Tibial nerve (tissue), 4 donors: ENCODE measurements around the gene YPEL4. TPM values are rescaled to one million over a fixed set of nuclear protein-coding genes. Genes with fewer than 3 reads are reported as not detected.
A peak's percentile ranks its signal among the peaks of the same experiment; 100 is the strongest.

Source experiments
- DNase-seq, 2 donors: peaks; one replicate each; pipeline ENCODE4 v3.0.0-alpha.2; 2019; ENCODE audit warnings: low spot score in 2 of 2
- H3K27ac ChIP-seq, 4 donors: fragments of 200-600 bp; sonication (generic) in 3 of 4; one replicate each; pipeline ENCODE4 v1.5.1; 2017 to 2019; ENCODE audit warnings: mild to moderate bottlenecking in 1 of 4
- H3K27me3 ChIP-seq, 2 donors: fragments of 200-600 bp; sonication (generic) in 1 of 2; one replicate each; pipeline versions ENCODE4 v1.5.1 to v1.6.0; 2017 to 2019
- H3K36me3 ChIP-seq, 3 donors: fragments of 200-600 bp; sonication (generic); one replicate each; pipeline ENCODE4 v1.5.1; 2018 to 2019
- H3K4me1 ChIP-seq, 4 donors: fragments of 200-600 bp; sonication (generic) in 3 of 4; one replicate each; pipeline ENCODE4 v1.5.1; 2017 to 2019
- H3K4me3 ChIP-seq, 4 donors: fragments of 200-600 bp; sonication (generic) in 3 of 4; one replicate each; pipeline ENCODE4 v1.5.1; 2017 to 2019; ENCODE audit warnings: mild to moderate bottlenecking in 1 of 4, moderate library complexity in 1 of 4
- H3K9me3 ChIP-seq, 4 donors: fragments of 200-600 bp; sonication (generic) in 3 of 4; one replicate each; pipeline ENCODE4 v1.5.1; 2017 to 2019
- EP300 ChIP-seq, 2 donors: sonication (generic); formaldehyde crosslinking; IDR thresholded peaks; one replicate each; pipeline ENCODE4 v1.6.1; 2017; ENCODE audit warnings: antibody characterized with exemption in 2 of 2, mild to moderate bottlenecking in 1 of 2
- POLR2A ChIP-seq, 2 donors: fragments of 450-650 bp; IDR thresholded peaks; one replicate each; pipeline ENCODE4 v1.6.1; 2017; ENCODE audit warnings: antibody characterized with exemption in 2 of 2, mild to moderate bottlenecking in 2 of 2, moderate library complexity in 2 of 2
- WGBS, 2 donors: methylation state at CpG; one replicate each; pipeline ENCODE4 v1.1.5; 2018; 5-methylcytosine and 5-hydroxymethylcytosine counted together
- total RNA-seq, 4 donors: library from RNA; depleted of rRNA; stranded (reverse); fragments of >200 nt; gene quantifications; one replicate each; pipeline ENCODE4 v1.1.0, GENCODE V29; 2016
- TF ChIP-seq, protein P1 (sequence below), 5 experiments: fragments of 200-600 bp in 3 of 5; fragments of 450-650 bp in 2 of 5; sonication (generic) in 3 of 5; IDR thresholded peaks; one replicate each; pipeline ENCODE4 v1.5.1; 2016 to 2019; ENCODE audit warnings: antibody characterized with exemption in 5 of 5, mild to moderate bottlenecking in 3 of 5, moderate library complexity in 2 of 5

YPEL4 gene
- total RNA-seq, 4 donors from 2014 or later: 0.30 to 1.7 (median 0.41) TPM

DNA sequence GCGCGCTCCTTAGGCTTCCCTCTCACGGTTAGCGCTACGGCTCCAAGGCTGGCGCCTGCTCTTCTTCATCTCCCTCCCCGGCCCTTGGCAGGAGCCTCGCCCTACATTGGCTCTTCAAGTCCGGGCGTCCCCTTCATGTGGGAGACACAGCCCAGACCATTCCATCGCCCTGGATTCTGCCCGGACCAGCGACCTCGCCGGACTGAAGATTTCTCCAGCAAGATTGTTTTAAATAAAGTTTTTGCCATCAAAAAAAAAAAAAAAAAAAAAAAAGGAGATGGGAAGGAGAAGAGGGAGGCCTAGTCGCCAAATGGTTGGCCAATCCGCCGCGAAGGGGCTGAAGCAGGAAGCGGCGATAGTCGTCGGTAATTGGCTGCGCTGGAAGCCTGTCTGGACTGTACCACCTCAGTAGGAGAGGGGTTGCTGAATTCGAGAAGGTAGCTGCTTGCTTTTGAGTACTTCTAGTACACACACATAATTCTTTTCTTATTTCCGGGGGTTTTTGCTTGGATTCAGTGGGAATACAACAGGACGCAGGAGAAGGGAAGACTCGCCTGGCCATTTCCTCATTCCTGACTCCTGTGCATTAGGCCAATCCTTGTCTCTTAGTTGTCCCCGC is 17.5 kb upstream of the YPEL4 start:
- peak overlapping the region; percentile 97 to 99 (median 98) for H3K27ac ChIP-seq
- WGBS, 2 donors: 0% methylated on average over 29 of the region's 29 CpGs
- peak; percentile 91 to 92 for DNase-seq
- peaks cover 0 to 16% (median 3%) of the 10 kb centered on the region in 3 donors for H3K36me3 ChIP-seq
- no peaks in the 10 kb centered on the region for H3K27me3 ChIP-seq
- H3K9me3 ChIP-seq: no peaks in the 10 kb centered on the region
- TF ChIP-seq, protein P1, sequence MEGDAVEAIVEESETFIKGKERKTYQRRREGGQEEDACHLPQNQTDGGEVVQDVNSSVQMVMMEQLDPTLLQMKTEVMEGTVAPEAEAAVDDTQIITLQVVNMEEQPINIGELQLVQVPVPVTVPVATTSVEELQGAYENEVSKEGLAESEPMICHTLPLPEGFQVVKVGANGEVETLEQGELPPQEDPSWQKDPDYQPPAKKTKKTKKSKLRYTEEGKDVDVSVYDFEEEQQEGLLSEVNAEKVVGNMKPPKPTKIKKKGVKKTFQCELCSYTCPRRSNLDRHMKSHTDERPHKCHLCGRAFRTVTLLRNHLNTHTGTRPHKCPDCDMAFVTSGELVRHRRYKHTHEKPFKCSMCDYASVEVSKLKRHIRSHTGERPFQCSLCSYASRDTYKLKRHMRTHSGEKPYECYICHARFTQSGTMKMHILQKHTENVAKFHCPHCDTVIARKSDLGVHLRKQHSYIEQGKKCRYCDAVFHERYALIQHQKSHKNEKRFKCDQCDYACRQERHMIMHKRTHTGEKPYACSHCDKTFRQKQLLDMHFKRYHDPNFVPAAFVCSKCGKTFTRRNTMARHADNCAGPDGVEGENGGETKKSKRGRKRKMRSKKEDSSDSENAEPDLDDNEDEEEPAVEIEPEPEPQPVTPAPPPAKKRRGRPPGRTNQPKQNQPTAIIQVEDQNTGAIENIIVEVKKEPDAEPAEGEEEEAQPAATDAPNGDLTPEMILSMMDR (IDR thresholded peaks at IDR 0.05): no peak
- peak; percentile 60 to 88 for TF ChIP-seq EP300 (IDR thresholded peaks at IDR 0.05)
- TF ChIP-seq POLR2A (IDR thresholded peaks at IDR 0.05): no peak
- peaks cover 0 to 43% (median 21%) of the 10 kb centered on the region in 4 donors for H3K4me1 ChIP-seq
- H3K4me3 ChIP-seq: peak overlapping the region; percentile 57 to 89 (median 76)

DNA sequence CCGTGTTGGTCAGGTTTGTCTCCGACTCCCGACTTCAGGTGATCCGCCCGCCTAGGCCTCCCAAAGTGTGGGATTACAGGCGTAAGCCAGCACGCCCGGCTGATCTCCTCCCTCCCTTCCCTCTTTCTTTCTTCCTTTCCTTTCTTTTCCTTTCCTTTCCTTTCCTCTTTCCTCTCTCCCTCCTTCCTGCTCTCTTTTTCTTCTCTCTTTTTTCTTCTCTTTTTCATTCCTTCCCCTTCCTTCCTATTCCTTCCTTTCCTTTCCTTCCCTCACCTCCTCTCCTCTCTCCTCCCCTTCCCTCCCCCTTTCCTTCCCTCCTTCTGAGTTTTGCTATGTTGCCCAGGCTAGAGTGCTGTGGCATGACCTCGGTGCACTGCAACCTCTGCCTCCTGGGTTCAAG is 14.3 kb upstream of the YPEL4 start:
- Histone ChIP-seq H3K36me3 (peaks cover 0 to 41% (median 17%) of the 10 kb centered on the region in 3 donors), H3K27me3 (no peaks in the 10 kb centered on the region), H3K9me3 (no peaks in the 10 kb centered on the region), H3K4me3 (no peak overlapping the region), H3K4me1 (peaks cover 0 to 27% (median 4%) of the 10 kb centered on the region in 4 donors), H3K27ac (no peak overlapping the region)
- no peak for DNase-seq
- WGBS, 2 donors: 82 to 87% methylated on average over 9 of the region's 9 CpGs
- TF ChIP-seq, protein P1 (IDR thresholded peaks at IDR 0.05): no peak
- no peak for TF ChIP-seq EP300 (IDR thresholded peaks at IDR 0.05)
- no peak for TF ChIP-seq POLR2A (IDR thresholded peaks at IDR 0.05)

DNA sequence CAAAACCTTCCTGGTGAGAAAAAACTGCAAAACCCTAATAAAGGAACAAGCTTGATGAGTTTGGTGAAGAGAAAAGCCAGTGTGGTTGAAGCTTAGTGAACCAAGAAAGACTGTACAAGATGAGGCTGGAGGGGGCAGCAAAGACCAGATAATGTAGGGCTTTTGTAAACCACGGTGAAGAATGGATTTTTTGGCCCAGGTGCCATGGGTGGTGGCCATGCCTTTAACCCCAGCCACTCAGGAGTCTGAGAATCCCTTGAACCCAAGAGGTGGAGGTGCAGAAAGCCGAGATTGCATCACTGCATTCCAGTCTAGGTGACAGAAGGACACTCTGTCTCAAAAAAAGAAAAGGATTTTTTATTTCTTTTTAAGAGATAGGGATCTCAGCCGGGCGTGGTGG is 13.2 kb upstream of the YPEL4 start:
- Histone ChIP-seq H3K4me1 (peaks cover 0 to 35% (median 10%) of the 10 kb centered on the region in 4 donors), H3K9me3 (no peaks in the 10 kb centered on the region), H3K36me3 (peaks cover 0 to 41% (median 17%) of the 10 kb centered on the region in 3 donors), H3K27ac (no peak overlapping the region), H3K27me3 (no peaks in the 10 kb centered on the region), H3K4me3 (no peak overlapping the region)
- TF ChIP-seq EP300 (IDR thresholded peaks at IDR 0.05): no peak
- TF ChIP-seq, protein P1 (IDR thresholded peaks at IDR 0.05): no peak
- WGBS, 2 donors: 72% methylated on average over 4 of the region's 4 CpGs
- no peak for DNase-seq

DNA sequence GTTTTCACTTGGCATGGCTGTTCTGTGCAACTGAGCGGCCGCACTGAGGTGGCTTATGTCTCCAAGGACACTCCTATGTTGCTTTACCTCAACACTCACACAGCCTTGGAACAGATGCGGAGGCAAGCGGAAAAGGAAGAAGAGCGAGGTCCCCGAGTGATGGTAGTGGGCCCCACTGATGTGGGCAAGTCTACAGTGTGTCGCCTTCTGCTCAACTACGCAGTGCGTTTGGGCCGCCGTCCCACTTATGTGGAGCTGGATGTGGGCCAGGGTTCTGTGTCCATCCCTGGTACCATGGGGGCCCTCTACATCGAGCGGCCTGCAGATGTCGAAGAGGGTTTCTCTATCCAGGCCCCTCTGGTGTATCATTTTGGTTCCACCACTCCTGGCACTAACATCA is 10.0 kb upstream of the YPEL4 start:
- Histone ChIP-seq H3K4me3 (no peak overlapping the region), H3K27ac (no peak overlapping the region), H3K27me3 (no peaks in the 10 kb centered on the region), H3K36me3 (peaks cover 0 to 41% (median 17%) of the 10 kb centered on the region in 3 donors), H3K9me3 (no peaks in the 10 kb centered on the region), H3K4me1 (peaks cover 0 to 34% (median 12%) of the 10 kb centered on the region in 4 donors)
- whole genome bisulfite sequencing, 2 donors: 95 to 96% methylated on average over 14 of the region's 14 CpGs
- no peak for DNase-seq
- TF ChIP-seq EP300 (IDR thresholded peaks at IDR 0.05) (no peak), POLR2A (IDR thresholded peaks at IDR 0.05) (no peak)
- TF ChIP-seq, protein P1 (IDR thresholded peaks at IDR 0.05): no peak

GRCh38 chr11:57658023-57658361 is 8.3 kb upstream of the YPEL4 start:
- DNase-seq: no peak
- 0% methylated on average over 8 of the region's 8 CpGs for WGBS, 2 donors
- Histone ChIP-seq H3K9me3 (no peaks in the 10 kb centered on the region), H3K36me3 (peaks cover 0 to 38% (median 17%) of the 10 kb centered on the region in 3 donors), H3K27me3 (no peaks in the 10 kb centered on the region), H3K4me1 (peaks cover 0 to 35% (median 12%) of the 10 kb centered on the region in 4 donors), H3K27ac (peak overlapping the region in 3 of 4 donors; percentile 21 to 97 (median 79)), H3K4me3 (peak overlapping the region; percentile 30 to 60 (median 55))
- TF ChIP-seq POLR2A (IDR thresholded peaks at IDR 0.05) (no peak), EP300 (IDR thresholded peaks at IDR 0.05) (no peak)
- TF ChIP-seq, protein P1 (IDR thresholded peaks at IDR 0.05): no peak
